GM19468 (cell line): ENCODE measurements around the gene IRF2BPL.

ENCODE experiments used
- ATAC-seq: cut with Tn5 transposase; IDR thresholded peaks from one replicate; pipeline ENCODE4 v1.9.1; 2021; ENCODE audit warnings: mild to moderate bottlenecking, moderate library complexity, moderate number of reproducible peaks; ENCODE audit not compliant: unreplicated experiment; ENCODE audit errors: extremely low read depth

The IRF2BPL gene

GRCh38 chr14:77055981-77056380, 27.5 kb upstream of the IRF2BPL start:
- ATAC-seq: no peak

- no peak for ATAC-seq
Observed at GRCh38 chr14:77055306-77055705, 26.8 kb upstream of the IRF2BPL start.

- no peak for ATAC-seq
Observed at GRCh38 chr14:77053046-77053841, 24.7 kb upstream of the IRF2BPL start.

GRCh38 chr14:77052281-77053044, 24.0 kb upstream of the IRF2BPL start:
- ATAC-seq: no peak

- no peak for ATAC-seq
Observed at GRCh38 chr14:77051116-77051515, 22.6 kb upstream of the IRF2BPL start.

- ATAC-seq: no peak
Observed at GRCh38 chr14:77046721-77047120, 18.2 kb upstream of the IRF2BPL start.

GRCh38 chr14:77045238-77046162, 17.0 kb upstream of the IRF2BPL start:
- ATAC-seq: no peak

- no peak for ATAC-seq
Observed at GRCh38 chr14:77044783-77045237, 16.3 kb upstream of the IRF2BPL start.

- no peak for ATAC-seq
Observed at GRCh38 chr14:77043984-77044485, 15.5 kb upstream of the IRF2BPL start.

GRCh38 chr14:77043177-77043983, 14.9 kb upstream of the IRF2BPL start:
- no peak for ATAC-seq

GRCh38 chr14:77041881-77042545, 13.5 kb upstream of the IRF2BPL start:
- no peak for ATAC-seq

- ATAC-seq: peak; percentile 11
Observed at GRCh38 chr14:77040741-77041653, 12.5 kb upstream of the IRF2BPL start.

GRCh38 chr14:77040059-77040740, 11.7 kb upstream of the IRF2BPL start:
- ATAC-seq: peak; percentile 44

- ATAC-seq: no peak
Observed at GRCh38 chr14:77039285-77040058, 11.0 kb upstream of the IRF2BPL start.

- no peak for ATAC-seq
Observed at GRCh38 chr14:77037938-77038568, 9.5 kb upstream of the IRF2BPL start.
